Femur (tissue), 1 donor: ENCODE measurements around the gene CUL3.
"Not testable (repeated sequence)": the region's sequence is repeated elsewhere in the genome, so short reads cannot be mapped to it uniquely, and the experiment has no call there.

Experiments
- DNase-seq: peaks from one replicate; pipeline ENCODE4 v3.0.0-alpha.2; 2017

The CUL3 gene

DNA sequence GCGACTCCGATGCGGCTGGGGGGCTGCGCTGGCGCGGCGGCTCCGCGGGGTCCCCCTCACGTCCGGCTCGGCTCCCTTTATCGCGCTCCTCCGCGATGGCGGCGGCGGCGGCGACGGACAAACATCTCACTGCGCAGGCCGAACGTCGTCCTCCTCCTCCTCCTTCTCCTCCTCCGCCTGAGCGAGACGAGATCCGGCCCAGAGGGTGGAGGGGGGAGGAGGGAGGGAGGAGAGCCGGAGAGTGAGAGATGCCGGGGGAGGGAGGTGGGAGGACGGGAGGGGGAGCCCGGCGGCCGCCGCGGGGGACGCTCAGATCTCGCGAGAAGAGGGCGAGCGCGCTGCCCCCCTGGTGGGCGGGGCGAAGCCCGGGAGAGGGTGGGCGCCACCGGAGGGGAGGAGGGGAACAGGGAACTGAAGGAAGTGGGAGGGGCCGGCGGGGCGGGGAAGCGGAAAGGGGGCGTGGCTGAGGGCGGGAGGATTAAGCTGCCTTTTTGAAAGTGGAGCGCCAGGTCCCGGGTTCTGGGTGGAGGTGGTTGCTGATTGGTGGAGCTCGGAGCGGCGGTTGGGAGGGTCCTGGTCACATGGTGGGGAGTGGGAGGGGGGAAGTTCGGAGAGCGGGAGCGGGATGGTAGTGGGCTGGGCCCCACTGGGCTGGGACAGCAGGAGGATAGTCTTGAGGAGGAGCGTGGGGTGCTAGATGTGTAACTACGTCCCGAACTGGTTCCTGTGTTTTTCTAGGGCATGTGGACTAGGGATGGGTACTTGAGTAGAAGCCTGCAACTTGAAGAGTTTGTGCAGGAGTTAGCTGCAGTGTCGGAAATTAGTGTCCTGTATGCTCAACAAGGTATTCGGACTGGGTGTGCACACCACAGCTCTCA, at the start of gene CUL3:
TSS of gene CUL3 (minus strand) at position 153 of the 878 bp plus-strand sequence. CDS start 354 bp downstream, outside the sequence.
- peak; percentile 100 for DNase-seq

DNA sequence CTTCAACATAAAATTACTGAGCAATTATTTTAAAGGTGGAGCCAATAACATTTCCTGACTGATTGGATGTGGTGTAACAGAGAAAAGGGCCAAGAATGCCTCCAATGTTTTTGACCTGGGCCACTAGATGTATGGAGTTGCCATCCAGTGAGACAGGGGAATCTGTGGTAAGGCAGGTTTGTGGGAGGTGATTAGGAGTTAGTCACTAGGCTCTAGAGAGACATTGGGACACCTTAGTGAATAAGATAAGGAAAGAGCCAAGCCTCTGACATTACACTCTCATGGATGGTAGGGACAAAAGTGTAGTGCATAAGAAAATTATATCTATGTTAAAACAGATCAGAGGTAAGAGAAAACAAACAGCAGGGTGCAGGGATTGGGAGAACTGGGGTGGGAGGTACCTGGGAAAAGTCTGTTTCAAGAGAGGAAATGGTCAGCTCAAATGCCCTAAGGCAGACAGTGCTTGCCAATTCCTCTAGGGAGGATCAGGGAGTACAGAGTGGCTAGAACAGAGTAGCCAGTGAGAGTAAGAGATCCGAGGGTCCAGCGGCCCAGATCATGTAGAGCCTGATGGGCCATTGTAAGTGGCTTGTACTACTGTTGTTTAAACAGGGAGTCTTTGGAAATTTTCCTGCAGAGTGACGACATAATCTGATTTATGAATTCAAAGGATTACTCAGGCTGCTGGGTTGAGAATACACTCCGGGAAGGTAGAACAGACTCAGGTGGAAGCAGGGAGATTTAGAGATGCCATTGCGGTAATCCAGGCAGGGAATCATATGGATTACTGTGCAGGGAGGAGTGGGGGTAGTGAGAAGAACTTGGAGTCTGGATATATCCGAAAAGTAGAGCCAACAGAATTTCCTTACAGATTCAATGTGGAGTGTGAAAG, 45.7 kb upstream of the CUL3 start:
- DNase-seq = no peak

- DNase-seq = no peak
These were observed 43.3 kb upstream of the CUL3 start for GRCh38 chr2:224628416-224628815.

DNA sequence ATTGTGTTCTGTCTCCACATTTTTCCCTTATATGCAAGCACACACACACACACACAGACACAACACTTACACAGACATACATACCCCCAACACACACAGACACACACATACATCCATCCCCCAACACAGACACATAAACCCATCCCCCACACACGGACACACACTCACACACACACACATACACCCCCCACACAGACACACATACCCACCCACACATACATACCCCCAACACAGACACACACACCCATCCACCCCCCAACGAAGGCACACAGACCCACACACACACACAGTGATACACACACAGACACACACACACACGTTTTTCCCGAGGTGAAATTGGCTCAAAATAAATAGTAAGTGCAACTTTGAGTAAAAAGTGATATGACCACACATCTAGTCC, 41.6 kb upstream of the CUL3 start:
- no peak for DNase-seq

DNA sequence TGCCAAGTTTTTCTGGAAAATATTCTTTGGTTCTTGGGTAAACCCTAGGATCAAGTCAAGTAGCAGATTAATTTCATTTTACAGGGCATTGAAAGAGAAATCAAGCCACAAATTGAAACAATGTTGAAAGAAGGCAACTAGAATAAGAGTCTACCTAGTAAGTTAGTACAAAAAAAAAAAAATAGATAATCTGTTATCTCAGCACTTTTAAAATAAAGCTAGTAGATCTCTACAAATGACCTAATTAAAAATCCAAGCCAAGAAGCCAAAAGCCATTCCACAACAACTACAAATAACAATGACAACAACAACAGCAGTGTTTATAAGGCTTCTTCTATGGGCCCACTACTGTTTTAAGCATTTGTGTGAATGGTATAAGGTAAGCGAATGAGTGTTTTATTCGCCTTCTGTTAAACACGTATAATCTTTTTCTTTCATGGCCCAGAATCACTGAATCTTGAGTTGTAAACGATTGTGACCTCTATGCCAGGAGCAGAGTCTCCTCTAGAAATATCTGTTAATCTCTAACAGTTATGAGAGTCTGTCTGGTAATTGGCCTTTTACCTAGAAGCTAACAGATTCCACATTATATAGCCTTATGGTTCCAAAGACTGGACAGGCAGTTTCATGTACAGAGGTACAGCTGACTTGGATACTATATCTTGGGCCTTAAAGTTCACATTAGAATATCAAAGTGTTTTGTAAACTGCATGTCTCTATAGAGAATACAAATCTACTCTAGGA, 28.6 kb upstream of the CUL3 start:
- no peak for DNase-seq

DNA sequence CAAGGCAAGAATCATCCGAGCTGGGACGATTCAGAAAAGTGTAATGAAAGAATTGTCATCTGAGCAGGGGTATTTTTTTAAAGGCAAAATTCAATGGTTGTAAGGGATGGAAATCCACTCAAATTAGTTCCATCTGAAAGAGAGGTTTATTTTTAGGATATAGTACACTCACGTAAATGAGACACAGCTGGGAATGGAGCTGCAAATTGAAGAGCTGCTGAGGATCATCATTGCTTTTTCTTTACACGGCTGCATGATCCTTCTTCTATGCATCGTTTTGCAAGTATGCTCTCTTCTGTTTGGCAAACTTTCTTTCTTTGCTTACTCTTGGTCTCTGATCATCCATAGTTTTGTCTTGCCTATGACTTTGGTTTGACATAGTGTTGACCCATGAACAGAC, 27.4 kb upstream of the CUL3 start:
- DNase-seq = no peak

DNA sequence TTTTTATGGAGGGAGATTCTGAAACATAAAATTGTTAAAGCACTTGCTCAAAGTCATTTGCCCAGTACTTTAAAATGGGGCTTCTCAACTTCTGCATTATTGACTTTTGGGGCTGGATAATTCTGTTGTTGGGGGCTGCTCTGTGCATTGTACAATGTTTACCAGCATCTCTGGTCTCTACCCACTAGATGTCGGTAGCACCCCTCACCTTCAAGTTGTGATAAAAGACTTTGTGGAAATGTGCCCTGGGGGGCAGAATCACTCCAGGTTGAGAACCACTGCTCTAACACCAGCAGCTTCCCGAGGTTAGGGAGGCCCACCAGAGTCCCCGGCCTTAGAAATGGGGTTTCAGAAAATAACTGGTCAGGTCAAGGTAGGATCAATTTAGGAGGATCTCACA, 26.8 kb upstream of the CUL3 start:
- no peak for DNase-seq

DNA sequence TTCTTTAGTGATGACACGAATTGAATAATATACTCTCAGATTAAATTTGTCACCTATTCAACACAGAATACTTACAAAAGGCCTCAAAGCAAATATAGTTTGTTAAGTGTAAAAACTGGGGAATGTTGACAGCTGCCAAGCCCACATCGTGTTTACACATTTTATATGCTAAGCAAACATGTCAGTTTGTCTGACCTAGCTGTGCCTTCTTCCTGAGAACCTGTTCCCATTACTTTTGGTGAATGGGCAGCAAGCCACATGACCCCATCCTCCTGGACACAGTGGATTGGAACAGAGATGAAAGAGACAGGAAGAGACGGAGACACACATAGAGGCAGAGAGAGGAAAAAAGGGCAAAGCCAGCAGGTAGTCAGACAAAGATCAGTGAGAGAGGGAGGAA, 22.9 kb upstream of the CUL3 start:
- DNase-seq = no peak

GRCh38 chr2:224603746-224604500, 18.8 kb upstream of the CUL3 start:
- not testable (repeated sequence) for DNase-seq

- DNase-seq = not testable (repeated sequence)
These were observed 17.7 kb upstream of the CUL3 start for GRCh38 chr2:224602778-224603375.

DNA sequence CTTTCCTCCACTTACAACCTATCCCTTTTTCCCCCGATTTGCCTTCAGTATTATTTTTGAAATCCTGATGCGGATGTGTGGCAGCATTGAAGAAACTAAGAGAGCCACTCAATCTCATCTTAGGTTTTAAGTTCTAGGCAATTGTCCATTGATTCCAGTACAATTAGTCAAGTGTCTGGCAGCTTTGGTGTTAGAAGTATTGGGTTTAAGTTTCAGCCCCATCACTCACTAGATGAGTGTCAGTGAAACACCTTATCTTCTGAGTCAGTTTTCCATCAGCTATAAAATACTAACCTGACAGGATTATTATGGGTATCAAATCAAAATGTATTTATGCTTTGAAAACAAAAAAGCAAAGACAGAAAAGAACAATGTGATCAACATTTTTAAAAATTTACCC, 16.8 kb upstream of the CUL3 start:
- no peak for DNase-seq

DNA sequence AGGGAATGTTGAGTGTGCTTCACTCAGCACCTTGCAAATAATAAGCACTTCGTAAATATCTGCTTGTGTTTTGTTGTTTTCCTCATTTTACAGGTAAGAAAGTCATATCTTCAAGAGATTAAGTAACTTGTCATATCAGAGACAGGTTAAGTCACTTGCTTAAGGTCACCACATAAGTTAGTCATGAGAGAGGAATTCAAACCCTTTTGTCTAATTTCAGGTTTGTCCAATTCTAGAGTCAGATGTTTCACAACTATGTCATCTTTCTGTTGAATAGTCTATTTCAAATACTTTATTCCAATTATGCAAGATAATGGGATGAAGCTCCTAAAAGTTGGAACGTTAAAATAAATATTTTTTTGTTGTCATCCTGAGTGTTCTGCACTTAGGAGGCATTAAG, 13.5 kb upstream of the CUL3 start:
- no peak for DNase-seq

DNA sequence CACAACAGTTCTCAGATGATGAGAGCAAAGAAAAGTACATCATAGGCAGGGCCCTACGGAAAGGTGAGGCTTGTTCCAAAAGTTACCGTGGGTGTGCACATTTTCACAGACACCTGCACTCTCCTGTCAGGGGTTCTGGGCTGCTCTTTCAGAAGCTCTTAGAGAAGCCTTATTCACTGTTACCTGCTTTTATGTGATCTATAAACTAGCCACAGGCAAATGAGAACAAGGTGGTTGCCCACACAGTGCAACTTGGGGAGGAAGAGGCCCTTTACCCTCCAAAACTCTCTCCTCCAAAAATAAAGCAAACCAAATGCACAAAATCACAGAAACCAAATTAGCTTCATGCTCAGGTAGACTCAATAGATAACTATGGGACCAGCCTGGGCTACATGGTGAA, 11.1 kb upstream of the CUL3 start:
- DNase-seq = no peak

- no peak for DNase-seq
These were observed 10.4 kb upstream of the CUL3 start for GRCh38 chr2:224595518-224595917.

DNA sequence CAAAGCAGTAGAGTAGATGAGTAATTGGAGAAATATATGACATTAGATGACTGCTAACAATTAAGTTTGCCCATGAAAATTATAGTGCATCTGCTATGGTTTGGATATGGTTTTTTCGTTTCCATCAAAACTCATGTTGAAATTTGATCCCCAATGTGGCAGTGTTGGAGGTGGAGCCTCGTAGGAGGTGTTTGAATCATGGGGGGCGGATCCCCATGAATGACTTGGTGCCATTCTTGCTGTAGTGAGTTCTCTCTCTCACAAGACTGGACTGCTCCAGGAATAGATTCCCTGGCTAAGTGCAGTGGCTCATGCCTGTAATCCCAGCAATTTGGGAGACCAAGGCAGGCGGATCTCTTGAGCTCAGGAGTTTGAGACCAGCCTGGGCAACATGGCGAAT, 9.7 kb upstream of the CUL3 start:
- DNase-seq = no peak

DNA sequence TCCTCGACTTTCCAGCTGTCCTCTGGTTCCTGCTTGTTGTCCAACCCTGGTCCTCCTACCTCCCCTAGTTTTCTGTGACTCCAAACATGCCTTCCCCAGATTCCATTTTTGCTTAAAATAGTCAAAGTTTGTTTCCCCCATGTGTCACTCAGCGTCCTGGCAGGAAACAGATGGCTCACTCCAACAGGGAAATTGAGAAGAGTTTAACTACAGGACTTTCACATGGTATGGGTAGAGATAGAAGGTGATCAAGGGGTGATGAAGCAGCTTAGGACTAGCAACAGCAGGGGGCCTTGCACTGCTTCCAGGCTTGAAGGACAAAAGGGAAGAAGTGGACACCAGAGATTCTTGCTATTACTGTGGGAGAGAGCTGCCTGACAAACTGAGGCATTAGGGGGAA, 6.1 kb upstream of the CUL3 start:
- no peak for DNase-seq

GRCh38 chr2:224586127-224586695, 1.0 kb upstream of the CUL3 start:
- DNase-seq = no peak

DNA sequence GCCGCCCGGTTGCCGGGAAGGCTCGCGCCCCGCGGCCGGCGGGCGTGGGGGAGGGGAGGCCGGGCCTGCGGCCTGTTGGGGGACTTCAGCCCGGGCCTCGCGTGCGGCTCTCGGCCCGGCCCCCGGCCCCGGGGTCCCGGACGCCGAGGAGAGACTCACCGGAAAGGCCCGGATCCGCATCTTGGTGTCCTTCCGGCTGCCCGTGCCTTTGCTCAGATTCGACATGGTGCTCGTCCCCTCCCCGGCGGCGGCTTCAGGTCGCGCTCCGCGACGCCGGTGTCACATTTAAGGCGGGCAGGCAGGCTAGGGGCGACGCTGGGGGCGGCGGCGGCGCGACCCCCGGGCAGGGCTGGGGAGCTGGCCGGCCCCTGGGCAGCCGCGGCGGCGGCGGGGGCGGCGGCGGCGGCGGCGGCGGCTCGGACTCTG, 365 bp downstream of the CUL3 start:
- peak; percentile 67 for DNase-seq

DNA sequence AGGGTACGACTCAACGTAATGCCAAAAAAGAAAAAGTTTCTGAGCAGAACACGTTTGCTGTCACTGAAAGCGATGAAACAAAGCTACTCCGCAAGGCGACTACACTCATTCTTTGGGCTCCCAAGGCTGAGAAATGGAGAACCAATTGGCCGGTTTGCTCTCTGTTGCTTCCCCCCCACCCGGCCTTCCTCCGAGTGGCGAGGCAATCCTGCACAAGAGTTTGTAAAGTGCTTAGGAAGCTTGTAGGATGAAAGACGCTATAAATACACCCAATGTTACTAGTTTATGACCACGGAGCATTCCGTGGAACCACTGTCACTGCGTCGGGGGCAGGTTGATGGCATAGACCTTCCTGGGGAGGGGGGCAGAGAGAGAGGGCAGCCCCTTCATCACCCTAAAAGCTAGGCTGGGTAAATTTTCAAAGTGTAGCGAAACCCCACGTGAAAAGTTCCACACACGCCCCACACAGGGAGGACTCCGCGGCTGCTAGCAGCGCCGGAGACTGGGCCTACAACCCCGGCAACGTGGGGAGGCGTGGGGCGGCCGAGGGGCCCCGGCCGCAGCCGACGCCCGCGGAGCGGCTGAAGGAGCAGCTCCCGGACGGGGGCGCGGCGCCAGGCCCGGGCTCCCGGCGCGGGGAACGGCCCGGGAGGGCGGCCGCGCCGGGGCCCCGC, 915 bp downstream of the CUL3 start:
- DNase-seq = peak; percentile 55

DNA sequence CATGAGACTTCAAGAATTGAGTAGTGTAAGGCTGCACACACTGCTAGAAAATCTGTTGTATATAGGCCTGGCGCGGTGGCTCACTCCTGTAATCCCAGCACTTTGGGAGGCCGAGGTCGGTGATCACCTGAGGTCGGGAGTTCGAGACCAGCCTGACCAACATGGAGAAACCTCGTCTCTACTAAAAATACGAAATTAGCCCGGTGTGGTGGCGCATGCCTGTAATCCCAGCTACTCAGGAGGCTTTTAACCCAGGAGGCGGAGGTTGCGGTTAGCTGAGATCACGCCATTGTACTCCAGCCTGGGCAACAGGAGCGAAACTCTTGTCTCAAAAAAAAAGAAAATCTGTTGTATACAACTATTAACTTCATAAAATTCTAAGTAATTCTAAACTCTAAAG, 2.1 kb downstream of the CUL3 start:
- not testable (repeated sequence) for DNase-seq

GRCh38 chr2:224580248-224580647, 4.9 kb downstream of the CUL3 start:
- no peak for DNase-seq
